ENCODE measurements around the gene SHMT2.

DNA sequence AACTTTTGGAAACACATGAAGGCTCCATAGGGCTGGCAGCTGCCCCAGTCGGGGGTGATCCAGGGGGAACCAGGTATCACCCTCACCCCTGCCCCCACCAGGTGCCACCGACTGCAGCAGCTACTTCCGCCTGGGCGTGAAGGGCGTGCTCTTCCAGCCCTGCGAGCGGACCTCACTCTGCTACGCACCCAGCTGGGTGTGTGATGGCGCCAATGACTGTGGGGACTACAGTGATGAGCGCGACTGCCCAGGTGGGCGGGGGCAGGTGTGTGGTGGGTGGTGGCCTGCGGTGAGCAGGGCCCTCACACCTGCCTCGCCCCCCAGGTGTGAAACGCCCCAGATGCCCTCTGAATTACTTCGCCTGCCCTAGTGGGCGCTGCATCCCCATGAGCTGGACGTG is 35.3 kb upstream of the SHMT2 start:
- TF ChIP-seq CTCF (IDR thresholded peaks at IDR 0.05), result no peak
- TF ChIP-seq POLR2A (IDR thresholded peaks at IDR 0.05), result no peak

Data from uterus (tissue), 2 donors.